Measurements from ENCODE around the gene KIAA1671. TPM values are rescaled to one million over a fixed set of nuclear protein-coding genes. Genes with fewer than 3 reads are reported as not detected.

Gene KIAA1671
- polyA plus RNA-seq, 1 donor (not counting 4 experiments of a cell fraction or from before 2014, with no cell fraction given) = 17.4 TPM

DNA sequence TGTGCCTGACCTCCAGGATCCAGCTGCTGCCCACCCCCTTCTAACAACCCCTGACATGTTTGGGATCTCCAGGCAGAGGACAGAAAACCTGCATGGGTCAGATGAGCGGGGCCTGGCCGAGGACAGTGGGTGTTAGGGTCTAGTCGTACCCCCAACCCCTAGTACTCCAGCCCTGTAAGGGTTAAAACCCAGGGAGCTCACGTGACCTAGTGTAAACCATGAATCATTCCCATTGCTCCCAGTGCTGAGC is 158.0 kb downstream of the KIAA1671 start:
- Histone ChIP-seq H3K9me1 (ENCODE audit: control insufficient read depth, extremely low read depth, insufficient read depth, low read length) (peaks cover 4% of the 10 kb centered on the region), H2AFZ (ENCODE audit: control insufficient read depth, low read length) (no peak overlapping the region), H3K79me2 (ENCODE audit: control insufficient read depth, insufficient read depth, low read length) (no peaks in the 10 kb centered on the region), H3K4me3 (ENCODE audit: control insufficient read depth in 2 of 3, extremely low read depth in 1 of 3, insufficient read depth in 2 of 3, low read depth in 1 of 3, low read length in 3 of 3) (no peak overlapping the region), H3K9me3 (ENCODE audit: control insufficient read depth, low read depth, low read length) (no peaks in the 10 kb centered on the region), H3K27me3 (ENCODE audit: control insufficient read depth, extremely low read depth, insufficient read depth, low read length) (no peaks in the 10 kb centered on the region), H3K36me3 (ENCODE audit: control insufficient read depth in 2 of 2, extremely low read depth in 1 of 2, insufficient read depth in 2 of 2, low read length in 2 of 2) (peaks cover 0 to 3% of the 10 kb centered on the region in 2 experiments), H3K27ac (ENCODE audit: control insufficient read depth, insufficient read depth, low read length) (peak overlapping the region; percentile 87), H4K20me1 (ENCODE audit: control insufficient read depth, extremely low read depth, insufficient read depth, low read length) (no peaks in the 10 kb centered on the region), H3K4me1 (ENCODE audit: control insufficient read depth, extremely low read depth, insufficient read depth, low read length) (peaks cover 48% of the 10 kb centered on the region), H3K9ac (ENCODE audit: control insufficient read depth, extremely low read depth, insufficient read depth, low read length) (peak overlapping the region; percentile 73), H3K4me2 (ENCODE audit: control insufficient read depth, extremely low read depth, insufficient read depth, low read depth, low read length) (peak overlapping the region; percentile 90)
- DNase-seq (ENCODE audit: low read depth, low spot score) (no peak), FAIRE-seq (no peak)
- TF ChIP-seq, protein P1, sequence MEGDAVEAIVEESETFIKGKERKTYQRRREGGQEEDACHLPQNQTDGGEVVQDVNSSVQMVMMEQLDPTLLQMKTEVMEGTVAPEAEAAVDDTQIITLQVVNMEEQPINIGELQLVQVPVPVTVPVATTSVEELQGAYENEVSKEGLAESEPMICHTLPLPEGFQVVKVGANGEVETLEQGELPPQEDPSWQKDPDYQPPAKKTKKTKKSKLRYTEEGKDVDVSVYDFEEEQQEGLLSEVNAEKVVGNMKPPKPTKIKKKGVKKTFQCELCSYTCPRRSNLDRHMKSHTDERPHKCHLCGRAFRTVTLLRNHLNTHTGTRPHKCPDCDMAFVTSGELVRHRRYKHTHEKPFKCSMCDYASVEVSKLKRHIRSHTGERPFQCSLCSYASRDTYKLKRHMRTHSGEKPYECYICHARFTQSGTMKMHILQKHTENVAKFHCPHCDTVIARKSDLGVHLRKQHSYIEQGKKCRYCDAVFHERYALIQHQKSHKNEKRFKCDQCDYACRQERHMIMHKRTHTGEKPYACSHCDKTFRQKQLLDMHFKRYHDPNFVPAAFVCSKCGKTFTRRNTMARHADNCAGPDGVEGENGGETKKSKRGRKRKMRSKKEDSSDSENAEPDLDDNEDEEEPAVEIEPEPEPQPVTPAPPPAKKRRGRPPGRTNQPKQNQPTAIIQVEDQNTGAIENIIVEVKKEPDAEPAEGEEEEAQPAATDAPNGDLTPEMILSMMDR (optimal IDR thresholded peaks at IDR 0.05 in 1 of 3, IDR thresholded peaks at IDR 0.05 in 1 of 3, conservative IDR thresholded peaks at IDR 0.05 in 1 of 3; ENCODE audit: extremely low read depth in 1 of 3, insufficient read depth in 2 of 3, low read length in 3 of 3) = no peak
- no peak for TF ChIP-seq EZH2 (IDR thresholded peaks at IDR 0.05; ENCODE audit: low read length)
- dilution Hi-C loops (cut with MboI; ENCODE audit: extremely low pct_ligation_motif_present, low sequenced_read_pairs) = no loop called here

GRCh38 chr22:25110846-25111578 is 158.5 kb downstream of the KIAA1671 start:
- Histone ChIP-seq H3K4me1 (ENCODE audit: control insufficient read depth, extremely low read depth, insufficient read depth, low read length) (peaks cover 49% of the 10 kb centered on the region), H3K4me3 (ENCODE audit: control insufficient read depth in 2 of 3, extremely low read depth in 1 of 3, insufficient read depth in 2 of 3, low read depth in 1 of 3, low read length in 3 of 3) (peak overlapping the region; percentile 34 to 74 (median 47)), H3K9me1 (ENCODE audit: control insufficient read depth, extremely low read depth, insufficient read depth, low read length) (peaks cover 4% of the 10 kb centered on the region), H3K27me3 (ENCODE audit: control insufficient read depth, extremely low read depth, insufficient read depth, low read length) (no peaks in the 10 kb centered on the region), H2AFZ (ENCODE audit: control insufficient read depth, low read length) (peak overlapping the region; percentile 67), H3K4me2 (ENCODE audit: control insufficient read depth, extremely low read depth, insufficient read depth, low read depth, low read length) (peak overlapping the region; percentile 90), H4K20me1 (ENCODE audit: control insufficient read depth, extremely low read depth, insufficient read depth, low read length) (no peaks in the 10 kb centered on the region), H3K9ac (ENCODE audit: control insufficient read depth, extremely low read depth, insufficient read depth, low read length) (peak overlapping the region; percentile 73), H3K36me3 (ENCODE audit: control insufficient read depth in 2 of 2, extremely low read depth in 1 of 2, insufficient read depth in 2 of 2, low read length in 2 of 2) (peaks cover 0 to 3% of the 10 kb centered on the region in 2 experiments), H3K27ac (ENCODE audit: control insufficient read depth, insufficient read depth, low read length) (peak overlapping the region; percentile 87), H3K9me3 (ENCODE audit: control insufficient read depth, low read depth, low read length) (no peaks in the 10 kb centered on the region), H3K79me2 (ENCODE audit: control insufficient read depth, insufficient read depth, low read length) (no peaks in the 10 kb centered on the region)
- peak; percentile 45 for DNase-seq (ENCODE audit: low read depth, low spot score)
- TF ChIP-seq, protein P1 (optimal IDR thresholded peaks at IDR 0.05 in 1 of 3, IDR thresholded peaks at IDR 0.05 in 1 of 3, conservative IDR thresholded peaks at IDR 0.05 in 1 of 3; ENCODE audit: extremely low read depth in 1 of 3, insufficient read depth in 2 of 3, low read length in 3 of 3) = peak; percentile 63 to 81 (median 72)
- no peak for TF ChIP-seq EZH2 (IDR thresholded peaks at IDR 0.05; ENCODE audit: low read length)
- dilution Hi-C loops (cut with MboI; ENCODE audit: extremely low pct_ligation_motif_present, low sequenced_read_pairs) = no loop called here
- peak; percentile 95 for FAIRE-seq

Data from keratinocyte (primary cell).